HepG2 (cell line): ENCODE measurements around the gene UBXN1. TPM values are rescaled to one million over a fixed set of nuclear protein-coding genes. Genes with fewer than 3 reads are reported as not detected.

Experiments used
- ATAC-seq: fragments of 200-7000 bp; cut with Tn5 transposase; 3 replicates; pipeline ENCODE4 v1.9.1; 2020; ENCODE audit warnings: mild to moderate bottlenecking, moderate library complexity
- BruUV-seq: library from RNA; stranded (reverse); fragments of 400-500 nt; replicated peaks from 2 replicates; lab custom pipeline; 2021; lab: Mats Ljungman, UMichigan
- CTCF ChIA-PET: fragments of 300-600 bp; formaldehyde crosslinking; extraction: SDS; loops from one replicate; lab custom pipeline; 2021; ENCODE audit warnings: low total read pairs, inconsistent platforms, low intra/inter-chr PET ratio; lab: Yijun Ruan, JAX
- POLR2A ChIA-PET: fragments of 350-600 bp; sonication (Branson Sonifier 250); formaldehyde crosslinking; loops from one replicate; lab custom pipeline; 2020; ENCODE audit warnings: antibody characterized with exemption, inconsistent platforms; lab: Yijun Ruan, JAX
- DNase-seq: peaks from one replicate; pipeline ENCODE4 v3.0.0-alpha.2; 2015; ENCODE audit warnings: low spot score
- FAIRE-seq: peaks from 3 replicates; lab custom pipeline; 2011; peaks lifted over from hg19 to GRCh38; lab: Jason Lieb, UNC
- H2AFZ ChIP-seq: one replicate; pipeline ENCODE4 v1.6.1; 2011; ENCODE audit warnings: low read length, inconsistent platforms
- H3K27ac ChIP-seq: fragments of 300-600 bp; 3 replicates; pipeline ENCODE4 v1.8.0; 2011; ENCODE audit warnings: mixed run types, mild to moderate bottlenecking, mixed read lengths, low read length, inconsistent platforms; ENCODE audit not compliant: insufficient read depth; ENCODE audit errors: extremely low read length
- H3K27me3 ChIP-seq, 2 experiments: fragments of 200-600 bp in 1 of 2; 2 replicates in 1 of 2; 3 replicates in 1 of 2; pipeline versions ENCODE4 v1.6.0 to v1.8.0; 2011; ENCODE audit warnings: low read length in 2 of 2, mild to moderate bottlenecking in 2 of 2, moderate library complexity in 2 of 2, inconsistent platforms in 1 of 2; ENCODE audit not compliant: insufficient read depth in 2 of 2, control insufficient read depth in 1 of 2
- H3K36me3 ChIP-seq, 2 experiments: fragments of 200-600 bp in 1 of 2; replicated peaks in 1 of 2; 2 replicates in 1 of 2; 3 replicates in 1 of 2; pipeline versions ENCODE4 v1.5.1 to v1.8.0; 2011; ENCODE audit warnings: low read length in 2 of 2, inconsistent platforms in 1 of 2; ENCODE audit not compliant: insufficient read depth in 2 of 2, control insufficient read depth in 1 of 2
- H3K4me1 ChIP-seq: 2 replicates; pipeline ENCODE4 v1.5.1; 2012; ENCODE audit warnings: low read length, inconsistent platforms; ENCODE audit not compliant: insufficient read depth
- H3K4me2 ChIP-seq: 2 replicates; pipeline ENCODE4 v1.6.0; 2011; ENCODE audit warnings: low read depth, low read length, inconsistent platforms
- H3K4me3 ChIP-seq, 3 experiments: fragments of 200-600 bp in 1 of 3; sonication (generic), shearing (Covaris generic) in 1 of 3; replicated peaks in 1 of 3; 2 replicates each; pipeline ENCODE4 v1.5.1; 2011 to 2016; ENCODE audit warnings: low read length in 3 of 3, inconsistent platforms in 2 of 3, low read depth in 2 of 3, mild to moderate bottlenecking in 2 of 3, control low read depth in 1 of 3, mixed read lengths in 1 of 3; ENCODE audit not compliant: insufficient read depth in 1 of 3
- H3K79me2 ChIP-seq: one replicate; pipeline ENCODE4 v1.6.1; 2011; ENCODE audit warnings: low read length, inconsistent platforms; ENCODE audit not compliant: insufficient read depth
- H3K9ac ChIP-seq: 2 replicates; pipeline ENCODE4 v1.6.0; 2011; ENCODE audit warnings: mild to moderate bottlenecking, low read depth, low read length, inconsistent platforms; ENCODE audit not compliant: insufficient read depth
- H3K9me3 ChIP-seq: 2 replicates; pipeline ENCODE4 v1.5.1; 2012; ENCODE audit warnings: mild to moderate bottlenecking, low read length
- H4K20me1 ChIP-seq: 2 replicates; pipeline ENCODE4 v1.6.0; 2011; ENCODE audit warnings: inconsistent platforms, mild to moderate bottlenecking, low read length, moderate library complexity; ENCODE audit not compliant: insufficient read depth
- ARID4A ChIP-seq: sonication (generic); formaldehyde crosslinking; IDR thresholded peaks from 2 replicates; pipeline ENCODE4 v1.5.0; 2020; ENCODE audit warnings: mild to moderate bottlenecking, missing genetic modification reagents, borderline replicate concordance
- ARNTL ChIP-seq: sonication (generic); formaldehyde crosslinking; IDR thresholded peaks from 2 replicates; pipeline ENCODE4 v1.4.0; 2020; ENCODE audit warnings: mild to moderate bottlenecking, missing genetic modification reagents
- ETV6 ChIP-seq: sonication (generic); formaldehyde crosslinking; conservative IDR thresholded peaks from 2 replicates; pipeline ENCODE4 v1.4.0; 2020; ENCODE audit warnings: missing genetic modification reagents
- FOXA1 ChIP-seq, 2 experiments: fragments of 450-650 bp in 1 of 2; sonication (generic) in 1 of 2; formaldehyde crosslinking in 1 of 2; IDR thresholded peaks; 2 replicates each; pipeline versions ENCODE4 v1.4.0 to v1.6.1; 2016 to 2020; ENCODE audit warnings: missing genetic modification reagents in 1 of 2
- HOXD1 ChIP-seq: sonication (generic); formaldehyde crosslinking; IDR thresholded peaks from 2 replicates; pipeline ENCODE4 v1.5.0; 2020; ENCODE audit warnings: missing genetic modification reagents
- IRF9 ChIP-seq: sonication (generic); formaldehyde crosslinking; IDR thresholded peaks from 2 replicates; pipeline ENCODE4 v1.8.0; 2022; ENCODE audit warnings: missing genetic modification reagents, mild to moderate bottlenecking, borderline replicate concordance
- SOX6 ChIP-seq, 2 experiments: fragments of 450-650 bp in 1 of 2; sonication (generic) in 1 of 2; formaldehyde crosslinking in 1 of 2; IDR thresholded peaks; 2 replicates each; pipeline versions ENCODE4 v1.4.0 to v1.6.1; 2017 to 2020; ENCODE audit warnings: antibody characterized with exemption in 1 of 2, mild to moderate bottlenecking in 1 of 2, missing genetic modification reagents in 1 of 2
- ZFP91 ChIP-seq: sonication (generic); formaldehyde crosslinking; IDR thresholded peaks from 2 replicates; pipeline ENCODE4 v1.9.0; 2022; ENCODE audit warnings: missing genetic modification reagents, mild to moderate bottlenecking, borderline replicate concordance
- ZNF546 ChIP-seq: sonication (generic); formaldehyde crosslinking; conservative IDR thresholded peaks from 2 replicates; pipeline ENCODE4 v1.8.1; 2023; ENCODE audit warnings: mild to moderate bottlenecking, missing genetic modification reagents
- ZNF549 ChIP-seq: sonication (generic); formaldehyde crosslinking; IDR thresholded peaks from 2 replicates; pipeline ENCODE4 v1.5.0; 2020; ENCODE audit warnings: missing genetic modification reagents
- ZNF770 ChIP-seq: sonication (generic); formaldehyde crosslinking; IDR thresholded peaks from 2 replicates; pipeline ENCODE4 v1.5.0; 2020; ENCODE audit warnings: mild to moderate bottlenecking, missing genetic modification reagents
- WGBS: methylation state at CpG from one replicate; pipeline ENCODE4 v1.1.6; 2017; ENCODE audit warnings: low lambda C conversion rate; 5-methylcytosine and 5-hydroxymethylcytosine counted together
- in situ Hi-C: cut with HindIII; loops from 2 replicates; pipeline ENCODE4 v1.10.0; 2017; ENCODE audit warnings: low pct_unique_long_range_greater_than_20kb; ENCODE audit not compliant: extremely low pct_ligation_motif_present
- intact Hi-C: fragments of 100-400 bp; cut with micrococcal nuclease; formaldehyde crosslinking; loops from one replicate; pipeline ENCODE4 v1.10.0; 2022; ENCODE audit not compliant: unreplicated experiment
- polyA plus RNA-seq, 8 experiments: library from polyadenylated mRNA; depleted of rRNA in 3 of 8; stranded (reverse) in 7 of 8; unstranded in 1 of 8; fragments of >200 nt; fragmentation: Illumina TruSeq in 4 of 8; extraction: Trizol in 4 of 8; gene quantifications; 2 replicates each; pipeline versions ENCODE4 v1.2.1 to v1.2.3, GENCODE V29; 2011 to 2016; ENCODE audit warnings: low read depth in 4 of 8, missing spikeins in 1 of 8, mixed read lengths in 1 of 8; ENCODE audit not compliant: insufficient read depth in 1 of 8
- total RNA-seq, 5 experiments: library from RNA; depleted of rRNA; stranded (reverse); fragments of >200 nt; fragmentation: Illumina TruSeq; extraction: Trizol; gene quantifications; 2 replicates each; pipeline ENCODE4 v1.2.3, GENCODE V29; 2016; ENCODE audit warnings: low read depth in 1 of 5

UBXN1 gene
- total and polyA plus RNA-seq, 2 of the 13 experiments (the other 11 are each of a cell fraction or from before 2014, with no cell fraction given), result 47.5 to 52.4 TPM

- Histone ChIP-seq H4K20me1 (peaks cover 30% of the 10 kb centered on the region), H3K4me2 (peak overlapping the region; percentile 85), H3K27ac (peak overlapping the region; percentile 99), H2AFZ (no peak overlapping the region), H3K27me3 (peaks cover 0 to 3% of the 10 kb centered on the region in 2 experiments; a peak in 1 of 5 replicates), H3K79me2 (peaks cover 73% of the 10 kb centered on the region), H3K4me1 (peaks cover 54% of the 10 kb centered on the region), H3K9me3 (no peaks in the 10 kb centered on the region), H3K9ac (peak overlapping the region; percentile 95), H3K36me3 (peaks cover 2 to 34% of the 10 kb centered on the region in 2 experiments), H3K4me3 (peak overlapping the region; percentile 85 to 94 (median 91))
- POLR2A ChIA-PET, result interaction anchor here (0.6 to 5.7 kb wide), 24 partner anchors 11 to 324 kb away, joined by 3 to 129 read pairs (median 10); partner anchors contain the start of genes B3GAT3, BSCL2, C11orf98 and CSKMT
- in situ Hi-C loops (no loop called here), intact Hi-C loops (loop anchor here (5.0 kb wide), 1 partner anchor 116 kb away; no protein-coding TSS in a partner anchor)
- no TSS peak for BruUV-seq
- CTCF ChIA-PET, result no interaction called here
- no peak for FAIRE-seq
- no peak for ATAC-seq
- DNase-seq, result no peak
- WGBS, result 2% methylated on average over 19 of the region's 51 CpGs
- no peak for TF ChIP-seq SOX6 (IDR thresholded peaks at IDR 0.05)
- no peak for TF ChIP-seq SOX6 (CRISPR knock-in tag; IDR thresholded peaks at IDR 0.05)
- no peak for TF ChIP-seq ZNF546
- 0 out of 2 replicates have a peak, but pooled peaks have one; percentile 1 for TF ChIP-seq ZNF770 (CRISPR knock-in tag)
- TF ChIP-seq ARNTL (CRISPR knock-in tag), result no peak
- TF ChIP-seq ZNF549 (CRISPR knock-in tag), result no peak
- TF ChIP-seq ZFP91 (CRISPR knock-in tag), result 0 out of 2 replicates have a peak, but pooled peaks have one; percentile 3
- TF ChIP-seq IRF9, result no peak
- TF ChIP-seq ARID4A (CRISPR knock-in tag), result no peak
- no peak for TF ChIP-seq FOXA1 (IDR thresholded peaks at IDR 0.05)
- no peak for TF ChIP-seq FOXA1 (CRISPR knock-in tag; IDR thresholded peaks at IDR 0.05)
- TF ChIP-seq ETV6, result 0 out of 2 replicates have a peak, but pooled peaks have one; percentile 47
- peak; percentile 50; the same call in 1 of the 2 replicates for TF ChIP-seq HOXD1 (CRISPR knock-in tag)
Measured at GRCh38 chr11:62726156-62726914, 47.5 kb upstream of the UBXN1 start.
